Stimulated activated effector memory CD8-positive, alpha-beta T cell treated with anti-CD3 and anti-CD28 coated beads, Interleukin-12 subunit alpha, Interleukin-12 subunit beta, amount 100 ng/mL, for 72 hours (primary cell): ENCODE measurements around the gene KCNJ4.
"Not testable (repeated sequence)": the region's sequence is repeated elsewhere in the genome, so short reads cannot be mapped to it uniquely, and the experiment has no call there.

Experiments used
- ATAC-seq: fragments of 150-1000 bp; cut with Tn5 transposase; 2 replicates; pipeline ENCODE4 v1.10.0; 2021
- DNase-seq, 2 donors: peaks; one replicate each; pipeline ENCODE4 v3.0.0; 2021 to 2022; ENCODE audit warnings: low spot score in 2 of 2
- H3K27ac Mint-ChIP-seq: one replicate; pipeline ENCODE4 v1.8.0; 2022; ENCODE audit warnings: mild to moderate bottlenecking, mixed read lengths
- H3K36me3 Mint-ChIP-seq: one replicate; pipeline ENCODE4 v1.8.0; 2022; ENCODE audit warnings: mild to moderate bottlenecking, mixed read lengths
- H3K4me1 Mint-ChIP-seq: one replicate; pipeline ENCODE4 v1.8.0; 2022; ENCODE audit warnings: mixed read lengths
- H3K4me3 Mint-ChIP-seq: one replicate; pipeline ENCODE4 v1.8.0; 2022; ENCODE audit warnings: mild to moderate bottlenecking, mixed read lengths
- H3K9me3 Mint-ChIP-seq: one replicate; pipeline ENCODE4 v1.8.0; 2022; ENCODE audit warnings: mixed read lengths

KCNJ4 gene

GRCh38 chr22:38400256-38400655 is 54.7 kb downstream of the KCNJ4 start:
- H3K9me3 Mint-ChIP-seq, H3K27ac Mint-ChIP-seq, H3K4me3 Mint-ChIP-seq, ATAC-seq, DNase-seq, H3K36me3 Mint-ChIP-seq, H3K4me1 Mint-ChIP-seq: not testable (repeated sequence)

DNA sequence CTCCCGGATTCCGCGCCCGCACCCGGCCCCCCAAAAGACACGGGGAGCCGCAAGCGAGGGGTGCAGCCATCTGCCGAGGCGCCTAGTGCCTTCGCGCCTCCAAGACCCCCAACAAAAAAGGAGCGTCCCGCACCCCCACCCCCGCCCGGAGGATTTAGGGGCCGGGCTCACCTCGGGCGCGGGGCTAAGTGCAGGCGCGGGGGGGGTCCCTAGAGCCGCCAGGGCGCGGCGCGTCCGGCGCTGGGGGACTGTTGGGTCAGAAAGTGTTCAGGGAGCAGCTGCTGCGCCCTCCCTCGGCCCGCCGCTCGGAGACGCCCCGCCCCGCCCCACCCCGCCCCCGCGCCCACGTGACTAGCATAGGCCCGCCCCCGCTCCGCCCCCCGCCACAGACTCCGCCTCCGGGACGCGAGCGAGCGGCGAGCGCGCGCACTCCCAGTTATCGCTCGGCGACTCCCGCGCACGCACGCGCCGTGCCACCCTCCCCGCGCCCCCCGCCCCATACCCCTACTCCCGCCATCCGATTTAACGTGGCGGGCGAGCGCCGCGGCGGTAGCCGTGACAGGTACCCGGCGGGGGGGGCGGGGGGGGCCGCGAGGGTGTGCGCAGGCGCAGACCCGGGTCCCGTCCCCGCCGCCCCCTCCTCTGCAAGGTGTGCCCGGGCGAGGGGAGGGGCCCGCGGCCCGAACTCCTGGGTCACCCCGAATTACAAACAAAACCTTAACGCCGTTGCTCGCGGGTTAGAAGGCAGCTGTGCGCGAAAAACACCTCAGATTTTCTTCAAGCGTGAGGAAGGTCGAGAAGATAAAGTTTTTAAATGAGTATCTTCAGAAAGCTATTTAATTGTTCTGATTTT is 56.2 kb downstream of the KCNJ4 start:
- H3K27ac Mint-ChIP-seq, result peak overlapping the region; percentile 82
- no peaks in the 10 kb centered on the region for H3K36me3 Mint-ChIP-seq
- ATAC-seq, result peak; percentile 84
- no peaks in the 10 kb centered on the region for H3K9me3 Mint-ChIP-seq
- H3K4me3 Mint-ChIP-seq, result peak overlapping the region; percentile 73
- peaks cover 20% of the 10 kb centered on the region for H3K4me1 Mint-ChIP-seq
- DNase-seq, result peak; percentile 78 to 87

DNA sequence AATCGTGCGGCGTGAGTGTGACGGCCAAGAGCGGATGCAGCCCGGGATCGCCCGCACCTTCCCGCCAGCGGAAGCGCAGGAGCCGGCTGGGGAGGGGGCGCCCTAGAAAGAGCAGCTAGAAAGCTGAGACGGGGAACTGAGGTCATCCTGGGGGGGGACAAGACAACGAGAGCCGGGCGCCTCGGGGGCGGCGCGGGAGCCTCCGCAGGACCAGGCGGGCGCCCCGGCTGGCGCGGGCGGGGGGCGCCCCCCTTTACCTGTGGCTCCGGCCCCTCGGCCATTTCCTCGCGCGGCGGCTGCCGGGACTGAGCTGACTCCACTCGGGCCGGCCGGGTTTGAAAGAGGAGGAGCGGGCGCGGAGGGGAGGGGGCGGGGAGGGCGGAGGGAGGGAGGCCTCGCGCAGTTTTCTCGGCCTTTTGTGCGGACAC is 56.8 kb downstream of the KCNJ4 start:
- ATAC-seq (peak; percentile 63), DNase-seq (peak; percentile 28 to 67)
- Mint-ChIP-seq H3K4me3 (peak overlapping the region; percentile 73), H3K27ac (peak overlapping the region; percentile 82), H3K4me1 (peaks cover 27% of the 10 kb centered on the region)
- not testable (repeated sequence) for H3K36me3 Mint-ChIP-seq, H3K9me3 Mint-ChIP-seq

- Mint-ChIP-seq H3K4me3 (peak overlapping the region; percentile 73), H3K4me1 (peaks cover 33% of the 10 kb centered on the region), H3K27ac (peak overlapping the region; percentile 82), H3K9me3 (no peaks in the 10 kb centered on the region), H3K36me3 (no peaks in the 10 kb centered on the region)
- peak; percentile 27 for ATAC-seq
- no peak for DNase-seq
These were observed 57.6 kb downstream of the KCNJ4 start for GRCh38 chr22:38397189-38398085.

DNA sequence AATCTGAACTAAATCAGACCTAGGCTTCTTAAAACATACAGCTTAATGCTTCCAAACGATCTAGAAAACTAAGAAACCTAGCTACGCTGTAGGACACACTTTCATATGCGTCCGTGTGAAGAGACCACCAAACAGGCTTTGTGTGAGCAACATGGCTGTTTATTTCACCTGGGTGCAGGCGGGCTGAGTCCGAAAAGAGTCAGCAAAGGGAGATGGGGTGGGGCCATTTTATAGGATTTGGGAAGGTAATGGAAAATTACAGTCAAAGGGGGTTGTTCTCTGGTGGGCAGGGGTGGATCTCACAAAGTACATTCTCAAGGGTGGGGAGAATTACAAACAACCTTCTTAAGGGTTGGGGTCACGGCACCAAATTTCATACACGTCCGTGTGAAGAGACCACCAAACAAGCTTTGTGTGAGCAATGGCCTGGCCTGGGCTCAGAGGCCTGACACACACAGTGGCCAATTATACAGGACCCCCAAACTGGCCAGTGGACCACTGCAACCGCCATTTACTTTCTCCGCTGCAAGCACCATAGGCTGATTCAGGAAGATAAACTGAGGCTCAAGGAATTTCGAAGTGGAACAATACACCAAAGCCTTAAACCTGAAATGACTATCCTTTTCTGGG is 58.4 kb downstream of the KCNJ4 start:
- H3K27ac Mint-ChIP-seq, result peak overlapping the region; percentile 82
- DNase-seq, H3K36me3 Mint-ChIP-seq, H3K9me3 Mint-ChIP-seq, ATAC-seq: not testable (repeated sequence)
- H3K4me3 Mint-ChIP-seq, result peak overlapping the region; percentile 73
- H3K4me1 Mint-ChIP-seq, result peaks cover 33% of the 10 kb centered on the region

DNA sequence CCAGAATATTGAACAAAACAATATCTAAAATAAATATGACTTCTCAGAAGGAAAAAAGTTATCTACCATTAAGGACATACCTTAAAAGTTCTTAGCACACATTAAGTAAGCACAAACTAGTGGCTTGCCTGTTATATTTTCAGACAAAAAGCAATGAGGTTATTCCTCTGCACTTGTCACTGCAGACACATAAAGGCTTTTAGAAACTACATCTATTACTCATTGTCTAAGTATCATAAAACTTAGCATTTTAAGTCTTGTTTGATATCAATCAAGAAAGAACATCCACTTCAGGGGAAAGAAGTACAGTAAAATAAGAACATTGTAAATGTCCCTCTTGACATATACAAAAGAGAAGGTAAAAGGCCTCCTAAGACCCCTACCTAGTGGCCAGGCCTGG is 59.1 kb downstream of the KCNJ4 start:
- peak; percentile 45 for ATAC-seq
- peak overlapping the region; percentile 73 for H3K4me3 Mint-ChIP-seq
- H3K9me3 Mint-ChIP-seq, DNase-seq, H3K36me3 Mint-ChIP-seq: not testable (repeated sequence)
- H3K27ac Mint-ChIP-seq, result peak overlapping the region; percentile 74
- peaks cover 34% of the 10 kb centered on the region for H3K4me1 Mint-ChIP-seq

GRCh38 chr22:38394929-38395624 is 59.9 kb downstream of the KCNJ4 start:
- peak overlapping the region; percentile 74 for H3K27ac Mint-ChIP-seq
- H3K4me1 Mint-ChIP-seq, result peaks cover 43% of the 10 kb centered on the region
- H3K9me3 Mint-ChIP-seq, H3K36me3 Mint-ChIP-seq, ATAC-seq, DNase-seq: not testable (repeated sequence)
- peak overlapping the region; percentile 73 for H3K4me3 Mint-ChIP-seq

DNA sequence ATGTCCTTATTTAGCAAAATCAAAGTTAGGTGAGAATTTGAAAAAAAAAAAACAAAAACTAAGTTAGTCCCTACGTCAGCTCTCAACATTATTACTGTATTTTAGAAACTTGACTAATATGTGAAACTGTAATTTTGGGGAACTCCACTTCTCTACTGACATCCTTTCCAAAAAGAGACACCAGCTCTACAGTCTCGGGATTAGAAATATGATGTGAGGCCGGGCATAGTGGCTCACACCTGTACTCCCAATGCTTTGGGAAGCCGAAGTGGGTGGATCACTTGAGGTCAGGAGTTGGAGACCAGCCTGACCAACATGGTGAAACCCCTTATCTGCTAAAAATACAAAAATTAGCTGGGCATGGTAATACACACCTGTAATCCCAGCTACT is 65.6 kb downstream of the KCNJ4 start:
- H3K9me3 Mint-ChIP-seq, H3K27ac Mint-ChIP-seq, DNase-seq, H3K36me3 Mint-ChIP-seq, H3K4me3 Mint-ChIP-seq: not testable (repeated sequence)
- ATAC-seq, result peak; percentile 57
- peaks cover 38% of the 10 kb centered on the region for H3K4me1 Mint-ChIP-seq

GRCh38 chr22:38388506-38389427 is 66.2 kb downstream of the KCNJ4 start:
- not testable (repeated sequence) for DNase-seq, H3K9me3 Mint-ChIP-seq, H3K36me3 Mint-ChIP-seq, H3K4me3 Mint-ChIP-seq, H3K27ac Mint-ChIP-seq, ATAC-seq
- H3K4me1 Mint-ChIP-seq, result peaks cover 32% of the 10 kb centered on the region

- H3K4me3 Mint-ChIP-seq, result peak overlapping the region; percentile 27
- ATAC-seq, DNase-seq, H3K9me3 Mint-ChIP-seq, H3K36me3 Mint-ChIP-seq, H3K27ac Mint-ChIP-seq: not testable (repeated sequence)
- peaks cover 27% of the 10 kb centered on the region for H3K4me1 Mint-ChIP-seq
These were observed 68.1 kb downstream of the KCNJ4 start for GRCh38 chr22:38386918-38387317.

DNA sequence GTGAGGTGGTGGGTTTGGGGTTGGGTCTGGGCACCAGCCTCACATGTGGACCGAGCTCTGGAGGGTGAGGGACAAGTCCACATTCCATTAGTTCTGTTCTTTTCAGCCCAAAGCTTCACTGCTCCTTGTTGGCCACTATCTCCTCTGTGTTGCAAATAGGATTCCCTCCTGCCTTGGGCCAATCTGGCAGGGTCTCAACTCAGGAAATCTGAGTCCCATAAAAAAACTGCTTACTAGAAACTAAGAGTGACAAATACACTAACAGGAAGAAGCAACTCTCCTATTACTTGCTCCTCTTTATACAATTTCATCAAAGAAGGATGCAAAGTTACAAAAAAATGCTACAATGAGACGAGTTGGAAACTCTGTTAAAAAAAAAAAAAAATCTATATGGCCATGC is 71.6 kb downstream of the KCNJ4 start:
- no peak for DNase-seq
- no peak overlapping the region for H3K27ac Mint-ChIP-seq
- no peak overlapping the region for H3K4me3 Mint-ChIP-seq
- H3K4me1 Mint-ChIP-seq, result peaks cover 15% of the 10 kb centered on the region
- H3K9me3 Mint-ChIP-seq, result no peaks in the 10 kb centered on the region
- H3K36me3 Mint-ChIP-seq, result peaks cover 25% of the 10 kb centered on the region
- ATAC-seq, result no peak

DNA sequence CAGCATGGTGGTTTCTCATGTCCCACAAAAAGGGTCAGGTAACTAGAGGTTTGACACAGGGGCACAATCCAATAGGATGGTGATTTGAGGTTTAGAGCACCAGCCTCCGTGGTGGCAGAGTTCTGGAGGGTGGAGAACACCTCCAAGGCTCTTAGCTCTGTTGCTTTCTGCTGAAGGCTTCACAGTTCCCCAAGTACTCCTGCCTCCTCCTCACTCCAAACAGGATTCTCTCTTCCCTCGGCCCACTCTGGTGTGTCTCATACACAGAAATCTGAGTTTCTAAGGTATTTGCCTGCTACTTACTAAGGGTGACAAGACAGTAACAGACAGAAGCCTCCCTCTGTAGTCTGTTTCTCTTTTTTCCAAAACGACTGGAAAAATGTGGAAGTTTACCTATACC is 73.6 kb downstream of the KCNJ4 start:
- not testable (repeated sequence) for H3K4me1 Mint-ChIP-seq, H3K4me3 Mint-ChIP-seq, H3K9me3 Mint-ChIP-seq, DNase-seq, ATAC-seq, H3K27ac Mint-ChIP-seq
- H3K36me3 Mint-ChIP-seq, result peaks cover 33% of the 10 kb centered on the region
